WTC11 (cell line): ENCODE results near the gene RLF. TPM values are rescaled to one million over a fixed set of nuclear protein-coding genes. Genes with fewer than 3 reads are reported as not detected.

ENCODE experiments used
- ATAC-seq: fragments of 200-7000 bp; cut with Tn5 transposase; 2 replicates; pipeline ENCODE4 v1.10.0; 2021; ENCODE audit warnings: mild to moderate bottlenecking, moderate library complexity
- CTCF ChIA-PET: fragments of 300-600 bp; sonication (Branson Sonifier 250); formaldehyde crosslinking; loops from one replicate; lab custom pipeline; 2021; ENCODE audit warnings: antibody characterized with exemption; lab: Charles Lee
- POLR2A ChIA-PET: fragments of 350-600 bp; sonication (Branson Sonifier 250); formaldehyde crosslinking; loops from one replicate; lab custom pipeline; 2021; ENCODE audit warnings: antibody characterized with exemption; lab: Charles Lee
- DNase-seq: peaks from one replicate; pipeline ENCODE4 v3.0.0; 2021; ENCODE audit warnings: low spot score
- H3K27ac Mint-ChIP-seq: 2 replicates; pipeline ENCODE4 v1.8.0; 2021; ENCODE audit warnings: mixed read lengths
- H3K27me3 Mint-ChIP-seq: 2 replicates; pipeline ENCODE4 v1.8.0; 2021; ENCODE audit warnings: low read depth, mild to moderate bottlenecking, moderate library complexity, mixed read lengths
- H3K36me3 Mint-ChIP-seq: 2 replicates; pipeline ENCODE4 v1.8.0; 2021; ENCODE audit warnings: mixed read lengths
- H3K4me1 Mint-ChIP-seq: 2 replicates; pipeline ENCODE4 v1.8.0; 2022; ENCODE audit warnings: mixed read lengths
- H3K4me3 Mint-ChIP-seq: 2 replicates; pipeline ENCODE4 v1.8.0; 2021; ENCODE audit warnings: mild to moderate bottlenecking, moderate library complexity, mixed read lengths
- H3K9me3 Mint-ChIP-seq: 2 replicates; pipeline ENCODE4 v1.8.0; 2021; ENCODE audit warnings: mixed read lengths
- ARID4B ChIP-seq: sonication (generic); formaldehyde crosslinking; IDR thresholded peaks from 2 replicates; pipeline ENCODE4 v1.8.0; 2023; ENCODE audit warnings: missing genetic modification reagents, mild to moderate bottlenecking, borderline replicate concordance
- CDX4 ChIP-seq: fragments of 250-450 bp; sonication (Bioruptor Pico); IDR thresholded peaks from 2 replicates; pipeline ENCODE4 v1.9.0; 2021; ENCODE audit warnings: moderate library complexity, mild to moderate bottlenecking, inconsistent platforms, borderline replicate concordance
- ETV6 ChIP-seq: sonication (generic); formaldehyde crosslinking; IDR thresholded peaks from 2 replicates; pipeline ENCODE4 v1.8.1; 2022; ENCODE audit warnings: mild to moderate bottlenecking, missing genetic modification reagents
- FOXJ3 ChIP-seq: sonication (generic); formaldehyde crosslinking; IDR thresholded peaks from 2 replicates; pipeline ENCODE4 v1.9.0; 2021; ENCODE audit warnings: missing genetic modification reagents, mild to moderate bottlenecking, borderline replicate concordance
- FOXP1 ChIP-seq: sonication (generic); formaldehyde crosslinking; IDR thresholded peaks from 2 replicates; pipeline ENCODE4 v1.8.0; 2022; ENCODE audit warnings: missing genetic modification reagents, mild to moderate bottlenecking, moderate library complexity, borderline replicate concordance
- GABPB1 ChIP-seq: sonication (generic); formaldehyde crosslinking; IDR thresholded peaks from 2 replicates; pipeline ENCODE4 v1.8.1; 2023; ENCODE audit warnings: mild to moderate bottlenecking, missing genetic modification reagents
- JAZF1 ChIP-seq: fragments of 250-450 bp; sonication (Bioruptor Pico); IDR thresholded peaks from 2 replicates; pipeline ENCODE4 v1.9.0; 2021; ENCODE audit warnings: moderate library complexity, mild to moderate bottlenecking, inconsistent platforms
- SMAD3 ChIP-seq: sonication (generic); formaldehyde crosslinking; IDR thresholded peaks from 2 replicates; pipeline ENCODE4 v1.8.0; 2022; ENCODE audit warnings: missing genetic modification reagents, mild to moderate bottlenecking, borderline replicate concordance
- TEAD1 ChIP-seq: sonication (generic); formaldehyde crosslinking; IDR thresholded peaks from 2 replicates; pipeline ENCODE4 v1.8.0; 2022; ENCODE audit warnings: mild to moderate bottlenecking, missing genetic modification reagents
- ZNF121 ChIP-seq: sonication (generic); formaldehyde crosslinking; IDR thresholded peaks from 2 replicates; pipeline ENCODE4 v1.8.0; 2023; ENCODE audit warnings: missing genetic modification reagents
- ZNF281 ChIP-seq: sonication (generic); formaldehyde crosslinking; IDR thresholded peaks from 2 replicates; pipeline ENCODE4 v1.8.0; 2023; ENCODE audit warnings: mild to moderate bottlenecking, missing genetic modification reagents
- total RNA-seq: library from RNA; stranded (reverse); gene quantifications from 3 replicates; pipeline ENCODE4 v1.2.3, GENCODE V29; 2021
- TF ChIP-seq, protein P1 (sequence below): sonication (generic); formaldehyde crosslinking; IDR thresholded peaks from 2 replicates; pipeline ENCODE4 v1.8.0; 2022; ENCODE audit warnings: mild to moderate bottlenecking, missing genetic modification reagents
- TF ChIP-seq, protein P2 (sequence below): fragments of 250-450 bp; sonication (Bioruptor Pico); IDR thresholded peaks from 2 replicates; pipeline ENCODE4 v1.8.0; 2021; ENCODE audit warnings: mild to moderate bottlenecking
- TF ChIP-seq, protein P3 (sequence below): fragments of 200-600 bp; IDR thresholded peaks from 2 replicates; pipeline ENCODE4 v1.8.0; 2022; ENCODE audit warnings: antibody characterized with exemption
- TF ChIP-seq, protein P4 (sequence below): sonication (generic); formaldehyde crosslinking; IDR thresholded peaks from 2 replicates; pipeline ENCODE4 v1.8.1; 2022; ENCODE audit warnings: low read depth, missing genetic modification reagents, borderline replicate concordance

RLF gene
- total RNA-seq, 1 experiment from 2014 or later: 18.5 TPM

- TF ChIP-seq, protein P1, sequence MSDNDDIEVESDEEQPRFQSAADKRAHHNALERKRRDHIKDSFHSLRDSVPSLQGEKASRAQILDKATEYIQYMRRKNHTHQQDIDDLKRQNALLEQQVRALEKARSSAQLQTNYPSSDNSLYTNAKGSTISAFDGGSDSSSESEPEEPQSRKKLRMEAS (CRISPR knock-in tag): no peak
- TF ChIP-seq ETV6 (CRISPR knock-in tag) (no peak), GABPB1 (CRISPR knock-in tag) (no peak)
- TF ChIP-seq, protein P2, sequence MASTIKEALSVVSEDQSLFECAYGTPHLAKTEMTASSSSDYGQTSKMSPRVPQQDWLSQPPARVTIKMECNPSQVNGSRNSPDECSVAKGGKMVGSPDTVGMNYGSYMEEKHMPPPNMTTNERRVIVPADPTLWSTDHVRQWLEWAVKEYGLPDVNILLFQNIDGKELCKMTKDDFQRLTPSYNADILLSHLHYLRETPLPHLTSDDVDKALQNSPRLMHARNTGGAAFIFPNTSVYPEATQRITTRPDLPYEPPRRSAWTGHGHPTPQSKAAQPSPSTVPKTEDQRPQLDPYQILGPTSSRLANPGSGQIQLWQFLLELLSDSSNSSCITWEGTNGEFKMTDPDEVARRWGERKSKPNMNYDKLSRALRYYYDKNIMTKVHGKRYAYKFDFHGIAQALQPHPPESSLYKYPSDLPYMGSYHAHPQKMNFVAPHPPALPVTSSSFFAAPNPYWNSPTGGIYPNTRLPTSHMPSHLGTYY (CRISPR knock-in tag): no peak
Measured at GRCh38 chr1:40141878-40142535, 19.2 kb upstream of the RLF start (continued).

DNA sequence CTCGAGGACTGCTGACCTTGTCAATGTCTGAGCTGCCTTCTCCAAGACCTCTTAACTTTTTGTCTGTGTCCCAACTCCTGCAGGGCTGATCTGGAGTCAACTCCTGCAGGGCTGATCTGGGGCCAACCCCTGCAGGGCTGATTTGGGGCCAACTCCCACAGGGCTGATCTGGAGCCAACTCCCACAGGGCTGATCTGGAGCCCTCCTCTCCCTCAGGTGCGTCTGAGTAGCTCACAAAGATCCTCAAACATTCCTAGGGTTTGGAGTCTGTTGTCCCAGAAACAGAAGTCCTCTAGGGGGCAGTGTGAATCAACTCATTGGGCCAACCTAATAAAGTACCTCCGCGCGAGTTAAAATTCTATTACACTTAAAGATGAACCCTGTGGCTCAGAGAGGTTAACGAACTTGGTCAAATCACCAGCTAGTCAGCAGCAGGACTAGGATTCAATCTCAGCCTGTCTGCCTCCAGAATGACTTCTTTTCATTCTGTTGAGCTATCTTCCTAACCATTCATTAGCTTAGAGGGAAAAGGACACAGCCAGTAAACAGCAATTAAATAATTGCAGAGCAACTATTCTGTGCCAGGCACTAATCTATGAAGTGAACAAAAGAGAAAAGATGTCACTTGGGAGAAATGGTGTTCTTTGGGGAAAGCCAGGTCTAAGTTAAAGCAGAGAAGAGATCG is 17.2 kb upstream of the RLF start:
- CTCF ChIA-PET: interaction anchor here (0.6 to 2.2 kb wide), 78 partner anchors 8 to 520 kb away, joined by 3 to 127 read pairs (median 4); partner anchors contain the start of genes CAP1, COL9A2, PPT1 and RLF
- peaks cover 5% of the 10 kb centered on the region for H3K4me1 Mint-ChIP-seq
- peak overlapping the region; percentile 41; the same call in 1 of the 2 replicates for H3K27ac Mint-ChIP-seq
- TF ChIP-seq, protein P3, sequence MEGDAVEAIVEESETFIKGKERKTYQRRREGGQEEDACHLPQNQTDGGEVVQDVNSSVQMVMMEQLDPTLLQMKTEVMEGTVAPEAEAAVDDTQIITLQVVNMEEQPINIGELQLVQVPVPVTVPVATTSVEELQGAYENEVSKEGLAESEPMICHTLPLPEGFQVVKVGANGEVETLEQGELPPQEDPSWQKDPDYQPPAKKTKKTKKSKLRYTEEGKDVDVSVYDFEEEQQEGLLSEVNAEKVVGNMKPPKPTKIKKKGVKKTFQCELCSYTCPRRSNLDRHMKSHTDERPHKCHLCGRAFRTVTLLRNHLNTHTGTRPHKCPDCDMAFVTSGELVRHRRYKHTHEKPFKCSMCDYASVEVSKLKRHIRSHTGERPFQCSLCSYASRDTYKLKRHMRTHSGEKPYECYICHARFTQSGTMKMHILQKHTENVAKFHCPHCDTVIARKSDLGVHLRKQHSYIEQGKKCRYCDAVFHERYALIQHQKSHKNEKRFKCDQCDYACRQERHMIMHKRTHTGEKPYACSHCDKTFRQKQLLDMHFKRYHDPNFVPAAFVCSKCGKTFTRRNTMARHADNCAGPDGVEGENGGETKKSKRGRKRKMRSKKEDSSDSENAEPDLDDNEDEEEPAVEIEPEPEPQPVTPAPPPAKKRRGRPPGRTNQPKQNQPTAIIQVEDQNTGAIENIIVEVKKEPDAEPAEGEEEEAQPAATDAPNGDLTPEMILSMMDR: peak; percentile 48; the same call in 1 of the 2 replicates
- no peak for TF ChIP-seq ZNF281 (CRISPR knock-in tag)
- peak; percentile 23; the same call in 1 of the 2 replicates for TF ChIP-seq TEAD1
- TF ChIP-seq, all 79 proteins: peak for 2
- no peaks in the 10 kb centered on the region for H3K36me3 Mint-ChIP-seq
- POLR2A ChIA-PET: interaction anchor here (0.7 kb wide), 1 partner anchor 173 kb away, joined by 3 read pairs; the partner anchor contains the start of gene COL9A2
- no peak overlapping the region for H3K4me3 Mint-ChIP-seq
- ATAC-seq (peak; percentile 99), DNase-seq (peak; percentile 65)
- no peaks in the 10 kb centered on the region for H3K9me3 Mint-ChIP-seq
- peaks cover 39% of the 10 kb centered on the region for H3K27me3 Mint-ChIP-seq

DNA sequence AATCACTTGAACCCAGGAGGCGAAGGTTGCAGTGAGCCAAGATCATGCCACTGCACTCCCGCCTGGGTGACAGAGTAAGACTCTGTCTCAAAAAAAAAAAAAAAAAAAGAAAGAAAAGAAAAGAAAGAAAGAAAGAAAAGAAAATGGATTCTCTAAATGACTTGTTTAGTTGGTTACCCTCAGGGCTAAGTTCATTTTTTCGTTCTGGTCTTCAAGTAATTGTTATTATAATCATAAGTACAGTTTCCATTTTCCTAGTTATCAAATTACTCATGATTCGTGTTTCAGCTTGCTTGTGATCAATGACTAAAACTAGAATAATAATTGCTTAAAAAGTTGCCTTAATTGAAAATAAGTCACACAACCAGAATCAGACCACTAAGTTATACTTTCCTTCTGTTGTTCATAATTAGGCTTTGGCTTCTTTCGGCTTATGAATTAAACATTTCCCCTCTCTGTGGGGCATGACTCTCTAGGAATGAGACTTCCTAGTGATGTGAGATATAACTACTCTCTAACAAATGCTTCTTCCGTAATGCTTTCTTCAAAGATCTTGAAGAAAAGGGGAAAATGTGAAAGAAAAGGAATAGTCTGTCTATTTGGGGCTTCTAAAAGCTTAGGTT is 9.6 kb upstream of the RLF start:
- Mint-ChIP-seq H3K9me3 (no peaks in the 10 kb centered on the region), H3K27ac (no peak overlapping the region), H3K4me1 (no peaks in the 10 kb centered on the region), H3K4me3 (no peak overlapping the region), H3K36me3 (no peaks in the 10 kb centered on the region), H3K27me3 (peaks cover 20% of the 10 kb centered on the region)
- ATAC-seq (no peak), DNase-seq (no peak)
- CTCF ChIA-PET: interaction anchor here (0.6 to 6.8 kb wide), 9 partner anchors 7 to 253 kb away, joined by 3 to 84 read pairs (median 5); partner anchors contain the start of gene RLF
- POLR2A ChIA-PET: no interaction called here
- TF ChIP-seq FOXP1 (CRISPR knock-in tag) (no peak), ZNF121 (no peak), CDX4 (no peak), ARID4B (CRISPR knock-in tag) (no peak), JAZF1 (no peak), SMAD3 (no peak), FOXJ3 (CRISPR knock-in tag) (no peak)
- TF ChIP-seq, protein P4, sequence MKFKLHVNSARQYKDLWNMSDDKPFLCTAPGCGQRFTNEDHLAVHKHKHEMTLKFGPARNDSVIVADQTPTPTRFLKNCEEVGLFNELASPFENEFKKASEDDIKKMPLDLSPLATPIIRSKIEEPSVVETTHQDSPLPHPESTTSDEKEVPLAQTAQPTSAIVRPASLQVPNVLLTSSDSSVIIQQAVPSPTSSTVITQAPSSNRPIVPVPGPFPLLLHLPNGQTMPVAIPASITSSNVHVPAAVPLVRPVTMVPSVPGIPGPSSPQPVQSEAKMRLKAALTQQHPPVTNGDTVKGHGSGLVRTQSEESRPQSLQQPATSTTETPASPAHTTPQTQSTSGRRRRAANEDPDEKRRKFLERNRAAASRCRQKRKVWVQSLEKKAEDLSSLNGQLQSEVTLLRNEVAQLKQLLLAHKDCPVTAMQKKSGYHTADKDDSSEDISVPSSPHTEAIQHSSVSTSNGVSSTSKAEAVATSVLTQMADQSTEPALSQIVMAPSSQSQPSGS (CRISPR knock-in tag): no peak
